NCI-H2227 (cell line): Measurements from ENCODE around the gene NCK1.
A peak's percentile ranks its signal among the peaks of the same experiment; 100 is the strongest.

Experiments
- DNase-seq: peaks from one replicate; lab custom pipeline; 2025; ENCODE audit not compliant: unreplicated experiment; lab: John Stamatoyannopoulos, UW

Gene NCK1

DNA sequence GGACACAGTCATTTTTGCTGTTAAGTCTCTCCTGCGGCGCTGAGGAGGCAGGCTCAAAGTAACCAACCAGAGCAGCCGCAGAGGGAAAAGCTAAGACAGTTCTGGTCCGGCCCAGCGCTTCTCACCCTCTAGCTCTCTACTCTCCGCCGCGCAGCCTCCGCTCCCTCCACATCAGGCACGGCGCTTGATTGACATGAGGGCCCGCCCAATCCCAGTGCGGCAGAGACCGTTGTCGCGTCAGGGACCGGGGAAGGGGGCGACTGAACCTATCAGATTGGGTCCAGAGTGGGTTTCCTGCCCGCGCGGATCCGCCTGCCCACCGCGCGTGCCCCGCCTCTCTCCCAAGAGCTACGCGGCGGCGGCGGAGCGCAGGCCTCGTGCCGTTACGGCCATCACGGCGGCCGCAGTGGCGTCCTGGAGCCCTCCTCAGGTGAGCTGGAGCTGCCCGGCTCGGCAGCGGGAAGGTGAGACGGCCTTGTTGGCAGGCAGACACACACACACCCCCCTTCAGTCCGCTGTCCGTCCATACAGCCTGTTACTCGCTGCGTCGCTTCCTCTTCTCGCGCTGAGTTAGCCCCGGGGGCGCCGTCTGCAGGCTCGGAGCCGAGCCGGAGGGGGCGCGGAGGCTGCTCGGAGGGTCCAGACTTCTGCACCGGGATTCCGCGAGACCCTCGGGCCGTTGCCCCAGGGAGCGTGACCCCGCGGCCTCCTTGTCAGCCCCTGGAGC lies at the start of gene NCK1:
NCK1 (plus strand) TSS at position 319 of the 727 bp plus-strand sequence. CDS start 65,794 bp downstream, outside the sequence.
- DNase-seq = peak; percentile 96

DNA sequence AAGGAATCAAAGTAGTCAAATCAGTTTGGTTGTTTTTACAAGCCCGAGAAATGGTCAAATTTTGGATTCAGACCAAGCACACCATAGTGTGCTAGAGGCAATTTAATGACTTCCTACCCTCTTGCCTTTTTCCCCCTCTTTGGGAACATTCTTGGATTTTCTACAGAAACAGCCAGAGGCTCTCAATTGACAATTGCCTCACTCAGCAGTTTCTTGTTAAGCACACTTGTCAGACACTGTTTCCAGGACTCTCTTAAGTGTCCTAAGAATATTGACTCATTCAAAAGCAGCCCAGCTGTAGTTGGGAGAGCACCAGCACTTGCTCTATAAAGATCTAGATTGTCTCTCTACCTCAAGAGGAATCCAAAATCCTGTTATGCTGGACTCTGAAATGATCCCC lies 44.6 kb upstream of the NCK1 start:
- no peak for DNase-seq

DNA sequence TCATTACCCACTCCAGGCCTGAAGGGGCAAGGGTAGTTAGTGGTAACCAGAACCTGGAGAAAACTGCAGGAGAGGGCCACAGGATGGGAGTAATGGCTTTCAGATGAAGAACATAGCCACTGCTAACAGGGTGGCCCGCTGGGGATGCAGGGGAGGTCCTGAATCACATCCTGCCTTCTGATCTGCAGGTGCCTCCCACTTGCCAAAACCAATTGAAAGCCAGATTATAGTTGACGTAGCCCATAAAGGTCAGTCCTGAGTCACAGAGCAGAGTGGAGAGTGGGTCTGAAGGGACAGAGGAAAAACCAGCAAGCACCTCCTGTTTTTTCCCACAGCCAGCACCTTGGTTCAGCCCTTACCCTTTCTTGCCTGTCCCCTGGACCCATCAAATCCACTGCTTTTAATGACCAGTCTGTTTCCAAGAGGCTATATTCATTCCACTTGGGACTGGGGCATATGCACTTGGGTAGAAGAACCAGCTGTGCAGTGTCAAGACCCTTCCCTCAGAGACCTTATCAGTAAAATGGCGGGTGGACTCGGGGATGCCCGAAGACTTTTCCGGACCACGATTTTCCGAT lies 43.7 kb upstream of the NCK1 start:
- DNase-seq = peak; percentile 64

DNA sequence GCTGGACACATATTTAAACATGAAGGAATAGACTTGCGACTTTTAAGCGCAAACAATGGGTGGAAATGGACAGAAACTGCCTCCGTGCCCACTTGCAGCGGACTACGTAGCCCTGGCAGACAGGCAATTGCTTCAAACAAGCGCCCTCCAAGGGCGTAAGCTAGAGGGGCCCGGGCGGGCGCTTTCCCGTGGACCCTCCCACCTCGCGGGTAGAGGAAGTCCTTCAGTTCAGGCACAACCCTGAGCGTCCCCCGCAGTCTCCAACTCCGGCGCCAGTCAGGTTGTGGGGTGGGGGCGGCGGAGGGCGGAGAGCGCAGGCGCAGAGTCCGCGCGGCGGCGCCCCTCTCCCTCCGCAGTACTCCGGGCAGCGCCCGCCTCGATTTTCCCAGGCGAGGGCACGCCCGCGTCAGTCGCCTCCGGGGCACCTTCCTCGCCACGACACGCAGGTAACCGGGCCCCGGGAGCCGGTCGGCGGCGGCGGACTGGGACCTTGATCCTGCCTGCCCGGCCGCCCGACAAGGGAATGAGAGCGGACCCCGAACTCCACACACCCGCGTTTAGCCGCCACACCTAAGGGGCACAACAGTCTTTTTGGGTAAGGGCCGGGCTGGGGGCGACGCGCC lies 43.1 kb upstream of the NCK1 start, which contains the start of gene SLC35G2:
SLC35G2 (plus strand) TSS at position 358 of the 623 bp plus-strand sequence. CDS start 35,335 bp downstream, outside the sequence.
- DNase-seq = peak; percentile 89

DNA sequence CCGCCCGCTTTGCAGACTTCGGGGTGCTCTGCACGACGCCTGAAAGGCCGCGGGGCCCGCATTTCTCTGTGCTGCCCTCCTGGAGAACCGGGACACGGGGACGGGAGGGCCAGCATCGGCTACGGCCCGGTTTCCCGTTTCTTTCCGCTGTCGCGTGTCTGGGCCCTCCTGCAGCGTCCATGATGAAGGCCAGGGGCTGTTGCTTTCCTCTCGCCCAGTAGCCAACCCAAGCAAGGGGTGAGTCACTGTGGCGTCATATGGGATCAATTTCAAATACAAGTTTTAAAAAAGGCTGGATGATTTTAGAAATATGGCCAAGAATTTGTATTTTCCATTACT lies 42.6 kb upstream of the NCK1 start:
- DNase-seq = peak; percentile 56

DNA sequence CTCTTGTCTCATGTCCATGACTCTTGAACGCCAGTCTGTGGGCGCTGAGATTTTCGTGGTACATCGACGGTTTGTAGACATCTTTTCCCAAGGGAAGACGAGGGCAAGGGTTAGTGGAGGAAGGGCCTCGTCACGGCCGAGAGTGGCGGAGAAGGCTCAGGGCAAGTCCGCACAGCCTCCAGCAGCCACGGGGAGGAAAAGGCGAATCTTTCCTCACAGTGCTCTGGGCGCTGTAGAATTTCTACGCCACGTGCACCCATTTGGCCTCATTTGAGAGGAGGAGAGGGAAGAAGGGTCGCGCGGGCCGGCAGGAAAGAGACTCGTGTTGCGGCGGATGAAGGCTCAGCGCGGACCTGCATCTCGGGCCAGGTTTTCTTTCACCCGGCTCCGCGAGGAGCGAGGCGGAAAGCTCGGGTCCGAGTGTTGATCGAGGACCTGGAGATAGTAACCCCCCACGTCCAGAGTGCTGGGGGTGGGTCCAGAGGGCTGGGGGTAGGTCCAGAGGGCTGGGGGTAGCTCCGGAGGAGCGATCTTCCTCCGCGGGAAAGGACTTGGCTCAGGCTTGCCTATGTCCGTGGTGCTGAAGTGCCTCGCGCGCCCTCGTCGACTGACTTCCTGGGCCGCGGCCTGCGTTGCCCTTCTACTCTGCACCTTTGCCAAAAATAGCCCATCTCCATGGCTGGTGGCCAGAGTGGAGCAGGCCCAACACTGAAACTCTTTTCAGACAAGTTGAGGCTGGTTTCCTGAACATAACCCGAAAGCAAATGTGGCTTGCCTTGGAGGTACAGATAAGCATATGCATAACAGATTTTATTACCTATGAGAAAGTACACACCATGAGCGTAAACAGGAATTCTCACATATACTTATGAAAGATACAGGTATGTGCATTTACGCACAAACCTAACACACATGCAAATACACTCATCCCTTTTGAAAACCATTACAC lies 42.0 kb upstream of the NCK1 start:
- DNase-seq = peak; percentile 56

DNA sequence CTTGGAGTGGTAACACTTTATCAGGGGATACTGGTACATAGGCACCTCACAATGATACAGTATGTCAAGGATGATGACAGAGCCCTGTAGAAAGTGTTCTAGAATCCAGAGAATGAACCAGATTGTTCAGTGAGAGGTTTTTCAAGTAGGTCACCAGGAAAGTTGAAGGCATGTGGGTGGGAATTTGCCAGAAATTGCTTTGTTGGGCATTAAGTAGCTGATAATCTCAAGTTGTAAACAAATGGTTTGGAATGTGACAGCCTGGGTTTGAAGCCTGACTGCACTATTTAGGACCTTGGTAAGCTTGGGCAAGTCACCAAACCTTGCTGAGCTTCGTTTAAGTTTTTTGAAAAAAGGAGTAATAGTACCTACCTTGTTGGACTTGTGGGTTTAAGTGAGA lies 30.5 kb upstream of the NCK1 start:
- no peak for DNase-seq

DNA sequence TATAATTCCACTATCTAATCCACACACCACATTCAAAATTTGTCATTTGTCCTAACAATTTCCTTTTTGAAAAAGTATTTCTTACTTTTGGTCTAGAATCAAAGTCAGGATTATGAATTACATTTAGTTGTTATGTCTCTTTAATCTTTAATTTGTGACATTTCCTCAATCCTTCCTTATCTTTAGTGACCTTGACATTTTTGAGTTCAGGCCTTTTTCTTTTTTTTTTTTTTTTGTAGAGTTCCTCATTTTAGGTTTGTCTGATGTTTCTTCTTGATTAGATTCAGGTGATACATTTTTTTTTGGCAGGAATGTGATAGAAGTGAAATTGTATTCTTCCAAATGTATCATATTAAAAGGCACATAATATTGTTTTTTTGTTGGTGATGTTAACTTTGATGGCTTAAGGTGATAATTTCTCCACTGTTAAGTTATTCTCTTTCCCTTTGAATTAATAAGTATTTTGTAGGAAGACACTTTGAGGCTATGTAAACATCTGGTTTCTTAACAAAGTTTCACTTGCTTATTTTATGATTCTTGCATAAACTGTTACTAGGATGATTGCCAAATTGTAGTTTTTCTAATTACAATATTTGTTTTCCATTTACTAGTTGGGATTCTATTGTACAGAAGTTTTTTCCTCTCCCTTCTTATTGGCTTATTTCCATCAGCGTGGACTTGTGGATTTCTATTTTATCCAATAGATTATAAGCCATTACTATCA lies 26.8 kb upstream of the NCK1 start:
- no peak for DNase-seq

DNA sequence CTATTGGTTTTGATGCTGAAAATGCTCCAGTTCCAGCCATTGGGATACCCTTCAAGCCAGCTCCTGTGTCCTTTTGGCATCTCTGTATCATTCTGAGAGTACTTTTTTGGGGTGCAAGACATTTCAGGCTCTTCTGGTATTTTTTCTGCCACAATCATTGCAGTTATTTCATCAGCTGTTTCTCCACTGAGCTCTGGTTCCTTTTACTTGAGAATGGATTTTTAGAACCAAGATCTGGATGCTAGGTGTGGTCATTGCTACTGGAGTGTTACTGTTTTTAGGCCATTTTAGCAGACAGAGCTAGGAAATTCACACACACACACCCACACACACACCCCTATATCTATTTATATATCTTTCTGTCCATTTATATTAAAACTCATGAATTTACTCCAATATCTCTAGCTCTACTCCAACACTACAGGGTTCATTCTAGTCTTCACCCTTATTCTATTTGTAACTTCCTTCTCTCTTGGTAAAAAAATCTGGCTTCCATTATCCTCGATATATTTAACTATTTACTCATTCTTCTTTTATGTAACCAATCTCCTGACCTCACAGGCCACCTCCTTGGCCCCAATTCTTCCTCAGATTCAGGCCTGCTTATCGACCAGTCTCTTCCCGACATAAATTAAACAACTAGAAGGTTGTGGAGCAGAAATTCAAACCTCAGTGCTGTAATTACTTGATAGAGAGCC lies 26.0 kb upstream of the NCK1 start:
- no peak for DNase-seq

DNA sequence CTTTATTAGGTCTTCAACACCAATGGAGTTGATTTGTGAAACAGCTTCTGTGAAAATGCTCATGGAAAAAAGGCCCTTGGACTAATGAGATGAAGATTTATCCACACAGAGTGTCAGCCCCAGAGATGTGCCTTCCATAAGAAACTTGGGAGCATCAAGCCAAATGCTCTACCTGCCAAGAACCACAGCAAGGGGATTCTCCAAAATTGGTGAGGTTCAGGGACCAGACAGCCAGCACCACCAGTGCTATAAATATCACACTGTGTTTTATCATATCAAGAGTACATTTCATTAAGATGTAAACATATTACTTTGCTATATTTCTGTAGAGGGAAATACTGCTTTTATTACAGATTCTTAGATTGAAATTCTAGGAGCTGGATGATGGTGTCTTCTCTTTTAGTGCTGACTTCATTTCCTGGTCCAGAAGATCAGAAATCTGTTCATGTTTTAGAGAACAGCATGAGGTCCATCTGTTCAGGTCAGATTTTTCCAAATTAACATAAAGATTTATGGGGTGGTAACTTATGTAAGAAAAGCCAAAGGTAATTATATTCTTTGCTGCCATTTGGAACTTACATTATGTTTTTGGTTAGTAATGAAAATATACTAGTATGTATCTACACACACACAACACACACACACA lies 25.4 kb upstream of the NCK1 start:
- DNase-seq = no peak

DNA sequence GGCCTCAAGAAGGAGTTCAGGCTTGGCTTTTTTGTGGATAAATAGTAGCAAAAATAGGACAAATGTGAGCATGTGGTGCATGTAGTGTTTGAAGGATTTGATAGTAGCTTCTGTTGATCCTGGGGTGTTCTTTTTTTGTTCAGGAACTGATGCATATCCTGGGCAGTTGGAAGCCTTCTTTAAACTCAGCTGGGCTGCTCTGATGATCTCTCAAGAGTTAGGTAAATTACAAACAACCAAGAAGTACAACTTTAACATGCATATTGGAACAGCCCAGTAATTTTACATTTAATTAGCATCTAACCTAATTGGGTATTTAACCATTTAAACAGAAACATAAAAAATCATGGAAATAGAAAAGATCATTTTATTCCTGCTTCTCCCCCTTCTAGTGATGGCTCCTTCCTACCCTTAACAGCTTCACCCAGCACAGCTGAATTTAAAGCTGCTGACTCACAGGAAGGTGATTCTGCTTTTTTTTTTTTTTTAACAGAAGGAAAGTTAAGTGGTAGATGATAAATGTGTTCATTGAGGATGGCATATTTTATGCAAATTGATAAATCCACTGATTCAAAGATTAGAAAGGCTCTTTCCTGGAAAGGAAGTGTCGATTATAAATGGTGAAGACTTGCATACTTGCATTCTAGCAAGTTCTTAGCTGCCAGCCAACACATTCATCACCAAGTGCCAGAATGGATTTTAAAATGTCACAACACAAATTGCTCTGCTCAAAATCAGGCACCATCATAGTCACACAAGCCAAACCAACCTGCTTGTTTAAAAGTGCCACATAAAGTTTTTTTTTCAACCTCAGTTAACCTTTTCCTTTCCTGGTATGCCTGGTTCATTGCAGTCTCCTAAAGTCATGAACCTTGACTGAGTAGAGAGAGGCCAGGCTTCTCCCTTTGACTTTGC lies 23.1 kb upstream of the NCK1 start:
- DNase-seq = no peak

DNA sequence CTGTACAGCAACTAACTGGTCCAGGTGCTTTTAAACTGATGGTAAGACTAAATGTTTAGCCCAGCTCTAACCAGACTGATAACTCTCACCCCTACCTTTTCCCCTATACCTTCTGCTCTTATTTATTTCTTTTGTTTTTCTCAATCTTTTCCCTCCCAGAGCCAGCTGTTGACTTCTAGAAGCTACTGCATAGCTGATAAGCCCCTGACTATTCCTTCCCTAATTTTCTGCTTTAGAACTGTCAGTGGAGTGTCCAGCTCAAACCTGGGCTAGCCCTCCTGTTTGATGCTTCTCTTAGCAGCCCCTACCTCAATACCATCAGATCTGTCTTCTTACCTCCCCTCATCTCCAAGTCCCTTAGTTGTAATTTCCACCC lies 22.5 kb upstream of the NCK1 start:
- DNase-seq = no peak

DNA sequence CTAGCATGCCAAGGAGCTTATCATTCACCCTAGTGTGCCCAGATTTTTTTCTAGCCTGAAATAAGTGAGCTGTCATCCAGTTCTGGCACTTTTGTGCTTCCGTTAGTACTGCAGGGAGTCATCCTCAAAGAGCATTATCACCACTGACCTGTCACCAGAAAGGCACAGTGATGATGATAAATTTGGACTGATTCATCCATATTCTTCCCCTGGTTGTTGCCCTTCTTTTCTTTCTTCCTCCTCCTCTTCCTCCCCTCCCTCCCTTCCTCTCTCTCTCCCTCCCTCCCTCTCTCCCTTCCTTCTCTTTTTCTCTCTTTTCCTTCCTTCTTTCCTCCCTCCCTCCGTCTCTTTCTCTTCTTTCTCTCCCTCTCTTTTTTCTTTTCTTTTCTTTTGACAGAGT lies 21.8 kb upstream of the NCK1 start:
- DNase-seq = no peak

DNA sequence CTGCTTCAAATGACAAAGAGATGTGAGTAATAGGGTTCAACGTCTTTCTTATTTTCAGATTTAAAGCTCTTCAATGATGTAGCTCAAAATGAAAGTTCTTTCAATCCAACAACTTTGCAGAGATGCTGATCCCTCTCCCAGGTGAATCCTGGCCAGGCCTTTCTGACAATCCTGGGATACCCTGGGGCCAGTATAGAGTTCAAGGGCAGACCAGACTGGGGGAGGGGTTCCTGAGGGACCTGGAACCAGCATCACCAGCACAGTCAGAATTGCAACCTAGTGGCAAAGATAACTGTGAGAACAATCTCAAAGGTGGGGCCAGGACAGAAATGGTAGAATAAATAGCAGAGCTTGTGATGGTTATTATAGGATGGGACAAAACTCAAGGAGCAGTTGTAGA lies 19.7 kb upstream of the NCK1 start:
- DNase-seq = no peak

DNA sequence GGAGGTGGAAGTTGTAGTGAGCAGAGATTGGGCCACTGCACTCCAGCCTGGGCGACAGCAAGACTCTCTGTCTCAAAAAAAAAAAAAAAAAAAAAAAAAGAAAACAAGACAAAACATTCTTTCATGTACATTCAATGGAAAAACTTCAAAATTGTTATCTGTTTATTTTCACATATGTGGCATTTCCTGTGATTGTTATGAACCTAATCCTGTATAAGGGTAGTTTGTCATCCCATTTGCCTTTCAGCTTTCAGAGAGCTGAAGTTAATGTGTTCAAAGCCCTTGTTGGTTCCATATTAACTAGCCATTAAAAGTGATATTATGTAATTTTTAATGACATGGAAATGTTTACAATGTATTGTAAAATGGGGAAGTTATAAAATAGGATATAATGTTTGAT lies 17.3 kb upstream of the NCK1 start:
- no peak for DNase-seq

DNA sequence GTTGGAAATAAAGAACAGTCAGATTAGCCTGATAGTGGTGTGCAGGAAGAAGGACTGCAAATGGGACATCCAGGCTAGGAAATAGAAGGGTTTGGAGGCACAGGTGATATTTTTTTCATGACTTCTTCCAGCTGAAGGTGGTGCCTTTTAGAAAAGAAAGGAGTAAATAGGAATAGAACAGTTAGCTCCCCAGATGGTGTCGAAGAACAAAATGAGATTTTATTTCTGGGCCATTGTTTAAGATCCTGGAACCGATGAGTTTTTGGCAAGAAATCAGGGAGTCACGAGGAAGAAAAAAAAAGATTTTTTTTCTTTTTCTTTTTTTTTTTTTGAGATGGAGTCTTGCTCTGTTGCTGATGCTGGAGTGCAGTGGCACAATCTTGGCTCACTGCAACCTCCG lies 9.8 kb upstream of the NCK1 start:
- DNase-seq = no peak

DNA sequence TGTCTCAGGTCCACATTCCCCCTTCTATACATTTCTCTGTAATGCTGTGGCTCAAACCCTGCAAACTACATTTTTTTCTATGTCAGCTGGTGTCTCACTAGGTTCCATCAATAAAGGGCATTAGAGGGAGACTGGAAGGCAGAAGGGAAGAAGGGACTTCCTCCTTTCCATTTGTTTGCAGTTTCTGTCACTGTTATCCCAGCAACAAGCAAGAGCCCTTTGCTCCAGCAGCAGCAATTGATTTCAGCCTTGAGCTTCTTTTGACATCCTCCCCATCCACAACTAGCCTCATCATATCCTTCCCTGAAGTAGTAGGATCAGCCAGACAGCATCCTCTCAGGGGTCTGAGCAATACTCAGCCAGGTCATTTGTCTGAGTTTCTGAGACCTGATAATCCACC lies 5.3 kb upstream of the NCK1 start:
- no peak for DNase-seq

DNA sequence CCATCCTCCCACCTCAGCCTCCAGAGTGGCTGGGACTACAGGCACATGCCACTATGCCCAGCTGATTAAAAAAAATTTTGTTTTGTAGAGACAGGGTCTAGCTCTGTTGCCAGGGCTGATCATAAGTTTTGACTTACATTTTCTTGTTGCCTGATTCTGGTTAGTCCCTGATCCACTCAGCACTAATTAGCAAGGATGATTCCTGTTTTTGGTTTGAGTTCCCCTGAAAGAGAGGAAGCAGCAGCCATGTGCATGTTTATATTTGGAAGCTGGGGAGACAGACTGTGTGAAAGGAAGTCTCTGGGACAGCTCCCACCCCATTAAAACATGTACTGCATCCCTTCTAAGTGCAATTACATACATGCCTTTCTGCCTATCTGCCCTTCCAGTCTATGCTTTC lies 3.6 kb upstream of the NCK1 start:
- no peak for DNase-seq

DNA sequence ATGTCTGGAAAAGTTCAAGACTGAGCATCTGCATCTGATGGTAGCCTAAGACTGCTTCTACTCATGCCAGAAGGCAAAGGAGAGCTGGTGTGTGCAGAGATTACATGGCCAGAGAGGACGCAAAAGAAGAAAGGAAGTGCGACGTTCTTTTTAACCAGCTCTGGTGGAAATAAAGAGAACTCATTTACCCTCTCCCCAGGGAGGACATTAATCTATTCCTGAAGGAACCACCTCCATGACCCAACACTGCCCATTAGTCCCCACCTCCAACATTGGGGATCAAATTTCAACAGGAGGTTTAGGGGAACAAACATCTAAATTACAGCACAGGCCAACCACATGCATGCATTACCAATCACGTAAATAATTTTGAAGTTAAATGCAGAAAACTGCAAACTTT lies 1.5 kb upstream of the NCK1 start:
- DNase-seq = peak; percentile 5
